ENCODE results near the gene FOXN3.

- TF ChIP-seq POLR2AphosphoS5 (IDR thresholded peaks at IDR 0.05; ENCODE audit: borderline replicate concordance, low read depth, low read length) = no peak
- no peak for TF ChIP-seq EZH2 (IDR thresholded peaks at IDR 0.05)
Measured at GRCh38 chr14:89424241-89424640, 7.2 kb upstream of the FOXN3 start.

Measured in SK-N-MC (cell line).